ENCODE data around the gene GSTM1. TPM values are rescaled to one million over a fixed set of nuclear protein-coding genes. Genes with fewer than 3 reads are reported as not detected.

The GSTM1 gene
- total RNA-seq, 1 experiment from 2014 or later = not detected

DNA sequence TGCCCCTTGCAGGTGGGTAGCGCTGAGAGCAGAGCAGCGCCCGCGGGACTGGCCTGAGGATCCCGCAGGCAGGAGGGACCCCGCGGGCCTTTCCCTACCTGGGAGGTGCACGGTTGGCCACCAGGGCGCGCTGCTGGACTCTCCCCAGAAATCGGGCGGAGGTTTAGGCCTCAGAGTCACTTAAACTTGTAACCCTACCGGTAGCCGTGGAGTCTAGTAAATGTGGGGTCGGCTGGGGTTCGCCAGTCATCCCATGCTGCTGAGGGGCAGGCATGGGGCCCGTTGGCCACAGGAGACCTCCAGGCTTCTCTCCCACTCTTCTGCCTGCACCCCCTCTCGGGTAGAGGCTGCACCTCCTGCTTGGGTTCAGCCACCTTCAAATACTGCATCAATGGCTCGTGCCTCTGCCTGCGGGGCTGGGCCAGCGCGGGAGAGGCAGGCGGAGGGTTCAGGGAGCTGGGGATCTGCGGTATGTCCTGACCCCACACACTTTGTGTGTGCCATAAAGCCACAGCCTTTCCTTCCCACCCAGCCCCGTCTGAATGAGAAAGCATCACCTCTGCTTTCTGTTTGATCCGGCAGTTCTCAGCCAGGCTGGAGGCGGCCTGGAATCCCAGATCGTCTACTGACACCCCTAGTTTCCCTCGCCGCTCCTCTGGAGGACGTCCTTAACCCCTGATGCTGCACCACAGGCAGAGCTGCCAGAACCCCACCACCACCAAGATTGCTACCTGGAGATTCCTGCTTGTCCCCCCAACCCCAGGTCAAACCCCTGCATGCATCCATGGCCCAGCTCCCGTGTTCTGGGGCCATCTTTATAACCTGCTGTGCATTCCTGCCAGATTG is 44.0 kb upstream of the GSTM1 start:
- TF ChIP-seq EZH2 (IDR thresholded peaks at IDR 0.05; ENCODE audit: low read length, unreplicated experiment) = no peak
- TF ChIP-seq, protein P1, sequence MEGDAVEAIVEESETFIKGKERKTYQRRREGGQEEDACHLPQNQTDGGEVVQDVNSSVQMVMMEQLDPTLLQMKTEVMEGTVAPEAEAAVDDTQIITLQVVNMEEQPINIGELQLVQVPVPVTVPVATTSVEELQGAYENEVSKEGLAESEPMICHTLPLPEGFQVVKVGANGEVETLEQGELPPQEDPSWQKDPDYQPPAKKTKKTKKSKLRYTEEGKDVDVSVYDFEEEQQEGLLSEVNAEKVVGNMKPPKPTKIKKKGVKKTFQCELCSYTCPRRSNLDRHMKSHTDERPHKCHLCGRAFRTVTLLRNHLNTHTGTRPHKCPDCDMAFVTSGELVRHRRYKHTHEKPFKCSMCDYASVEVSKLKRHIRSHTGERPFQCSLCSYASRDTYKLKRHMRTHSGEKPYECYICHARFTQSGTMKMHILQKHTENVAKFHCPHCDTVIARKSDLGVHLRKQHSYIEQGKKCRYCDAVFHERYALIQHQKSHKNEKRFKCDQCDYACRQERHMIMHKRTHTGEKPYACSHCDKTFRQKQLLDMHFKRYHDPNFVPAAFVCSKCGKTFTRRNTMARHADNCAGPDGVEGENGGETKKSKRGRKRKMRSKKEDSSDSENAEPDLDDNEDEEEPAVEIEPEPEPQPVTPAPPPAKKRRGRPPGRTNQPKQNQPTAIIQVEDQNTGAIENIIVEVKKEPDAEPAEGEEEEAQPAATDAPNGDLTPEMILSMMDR (conservative IDR thresholded peaks at IDR 0.05; ENCODE audit: low read depth, low read length) = peak; percentile 92
- no peak for TF ChIP-seq EZH2phosphoT487 (IDR thresholded peaks at IDR 0.05; ENCODE audit: borderline replicate concordance, low read length)
- Histone ChIP-seq H3K4me2 (ENCODE audit: low read length) (peak overlapping the region; percentile 78), H3K36me3 (ENCODE audit: low read depth, low read length) (no peaks in the 10 kb centered on the region), H3K4me3 (ENCODE audit: low read length) (peak overlapping the region; percentile 55; the same call in 1 of the 2 replicates), H4K20me1 (ENCODE audit: low read length) (no peaks in the 10 kb centered on the region), H3K4me1 (ENCODE audit: insufficient read depth, low read length) (peaks cover 5% of the 10 kb centered on the region; the same call in 1 of the 2 replicates), H3K27ac (ENCODE audit: low read length) (no peak overlapping the region), H2AFZ (ENCODE audit: low read length) (peak overlapping the region; percentile 84), H3F3A (ENCODE audit: low read length, unreplicated experiment) (no peaks in the 10 kb centered on the region), H3K79me2 (ENCODE audit: low read length) (no peaks in the 10 kb centered on the region), H3K9ac (ENCODE audit: low read length) (no peak overlapping the region), H3K9me2 (replicated peaks; ENCODE audit: low read length) (no peaks in the 10 kb centered on the region), H3K9me3 (ENCODE audit: low read length) (no peaks in the 10 kb centered on the region), H3K27me3 (ENCODE audit: low read length) (no peaks in the 10 kb centered on the region)
- ChIA-PET POLR2A (ENCODE audit: unreplicated experiment) (no interaction called here), CTCF (no interaction called here)
- ATAC-seq (peak; percentile 97), DNase-seq (peak; percentile 86)
- intact Hi-C loops (cut with micrococcal nuclease) = loop anchor here (1.0 to 2.0 kb wide), 2 partner anchors 130 to 339 kb away; no protein-coding TSS in a partner anchor
- BruUV-seq (replicated peaks) = no TSS peak

DNA sequence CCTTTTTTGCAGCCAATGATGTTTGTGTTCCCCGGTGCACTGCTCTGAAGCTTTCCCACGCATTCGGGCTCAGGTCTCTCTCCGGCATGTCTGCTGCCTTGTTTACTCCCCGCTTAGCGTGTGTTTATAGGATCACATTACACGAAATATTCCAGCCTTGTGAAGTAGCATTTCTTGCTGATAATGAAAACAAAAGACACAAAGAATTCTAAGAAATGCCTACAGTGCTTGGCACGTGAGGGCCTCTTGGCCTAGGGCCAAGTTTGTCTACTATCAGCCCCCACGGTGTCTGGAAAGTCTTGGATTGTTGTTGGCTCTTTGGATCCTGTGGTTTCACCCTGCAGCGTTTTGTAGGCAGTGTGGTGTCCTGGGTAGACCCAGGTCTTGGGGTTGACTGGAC is 42.9 kb upstream of the GSTM1 start:
- no peak overlapping the region for H2AFZ ChIP-seq (ENCODE audit: low read length)
- ATAC-seq (no peak), DNase-seq (no peak)
- TF ChIP-seq EZH2phosphoT487 (IDR thresholded peaks at IDR 0.05; ENCODE audit: borderline replicate concordance, low read length) (no peak), EZH2 (IDR thresholded peaks at IDR 0.05; ENCODE audit: low read length, unreplicated experiment) (no peak)
- TF ChIP-seq, protein P1 (conservative IDR thresholded peaks at IDR 0.05; ENCODE audit: low read depth, low read length) = no peak
- H3K27me3 ChIP-seq (ENCODE audit: low read length) = no peaks in the 10 kb centered on the region
- H3K4me2 ChIP-seq (ENCODE audit: low read length) = no peak overlapping the region
- H3K9me2 ChIP-seq (replicated peaks; ENCODE audit: low read length) = no peaks in the 10 kb centered on the region
- no peak overlapping the region for H3K4me3 ChIP-seq (ENCODE audit: low read length)
- H3K27ac ChIP-seq (ENCODE audit: low read length) = no peak overlapping the region
- no peaks in the 10 kb centered on the region for H3F3A ChIP-seq (ENCODE audit: low read length, unreplicated experiment)
- peaks cover 9% of the 10 kb centered on the region for H3K4me1 ChIP-seq (ENCODE audit: insufficient read depth, low read length)
- CTCF ChIA-PET = no interaction called here
- intact Hi-C loops (cut with micrococcal nuclease) = no loop called here
- no peak overlapping the region for H3K9ac ChIP-seq (ENCODE audit: low read length)
- H4K20me1 ChIP-seq (ENCODE audit: low read length) = no peaks in the 10 kb centered on the region
- BruUV-seq (replicated peaks) = no TSS peak
- H3K79me2 ChIP-seq (ENCODE audit: low read length) = no peaks in the 10 kb centered on the region
- POLR2A ChIA-PET (ENCODE audit: unreplicated experiment) = no interaction called here
- no peaks in the 10 kb centered on the region for H3K36me3 ChIP-seq (ENCODE audit: low read depth, low read length)
- no peaks in the 10 kb centered on the region for H3K9me3 ChIP-seq (ENCODE audit: low read length)

DNA sequence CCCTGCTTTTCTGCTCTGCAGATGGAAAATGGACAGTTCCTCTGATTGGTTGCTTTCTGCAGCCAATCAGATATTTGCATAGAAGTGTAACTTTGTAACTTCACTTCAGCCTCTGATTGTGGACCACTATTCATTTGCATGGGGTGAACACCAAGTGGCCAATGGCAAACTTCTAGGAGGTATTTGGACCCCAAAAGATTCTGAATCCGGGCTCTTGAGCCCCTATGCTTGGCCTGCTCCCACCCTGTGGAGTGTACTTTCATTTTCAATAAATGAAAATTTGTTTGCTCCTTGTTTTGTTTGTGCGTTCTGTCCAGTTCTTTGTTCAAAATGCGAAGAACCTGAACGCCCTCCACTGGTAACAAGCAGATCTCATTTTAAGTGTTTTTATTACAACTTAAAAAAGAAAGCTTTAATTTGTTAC is 38.1 kb upstream of the GSTM1 start:
- peak overlapping the region; percentile 80 for H2AFZ ChIP-seq (ENCODE audit: low read length)

More for the DNA sequence above, 38.1 kb upstream of the GSTM1 start:
- Histone ChIP-seq H3K9me2 (replicated peaks; ENCODE audit: low read length) (no peaks in the 10 kb centered on the region), H3K4me2 (ENCODE audit: low read length) (peak overlapping the region; percentile 83), H3K4me3 (ENCODE audit: low read length) (peak overlapping the region; percentile 66), H3K79me2 (ENCODE audit: low read length) (no peaks in the 10 kb centered on the region), H3F3A (ENCODE audit: low read length, unreplicated experiment) (no peaks in the 10 kb centered on the region), H4K20me1 (ENCODE audit: low read length) (no peaks in the 10 kb centered on the region), H3K9ac (ENCODE audit: low read length) (no peak overlapping the region), H3K36me3 (ENCODE audit: low read depth, low read length) (no peaks in the 10 kb centered on the region), H3K27me3 (ENCODE audit: low read length) (no peaks in the 10 kb centered on the region), H3K9me3 (ENCODE audit: low read length) (no peaks in the 10 kb centered on the region), H3K4me1 (ENCODE audit: insufficient read depth, low read length) (peaks cover 35% of the 10 kb centered on the region), H3K27ac (ENCODE audit: low read length) (no peak overlapping the region)
- DNase-seq (peak; percentile 37), ATAC-seq (peak; percentile 48)
- no TSS peak for BruUV-seq (replicated peaks)
- CTCF ChIA-PET = interaction anchor here (0.6 to 4.6 kb wide), 6 partner anchors 9 to 335 kb away, joined by 3 to 31 read pairs (median 5); partner anchors contain the start of genes AHCYL1 and AMIGO1
- intact Hi-C loops (cut with micrococcal nuclease) = loop anchor here (1.0 kb wide), 1 partner anchor 103 kb away; no protein-coding TSS in a partner anchor
- TF ChIP-seq EZH2phosphoT487 (IDR thresholded peaks at IDR 0.05; ENCODE audit: borderline replicate concordance, low read length) = no peak
- TF ChIP-seq, protein P1 (conservative IDR thresholded peaks at IDR 0.05; ENCODE audit: low read depth, low read length) = peak; percentile 63
- no peak for TF ChIP-seq EZH2 (IDR thresholded peaks at IDR 0.05; ENCODE audit: low read length, unreplicated experiment)
- POLR2A ChIA-PET (ENCODE audit: unreplicated experiment) = interaction anchor here (0.6 kb wide), 1 partner anchor 29 kb away, joined by 4 read pairs; no protein-coding TSS in a partner anchor

All from PC-3 (cell line).